Activated CD4-positive, alpha-beta T cell treated with anti-CD3 and anti-CD28 coated beads for 1 hour (primary cell): ENCODE data around the gene FOXC1.

ENCODE experiments used
- DNase-seq: peaks from one replicate; pipeline ENCODE4 v3.0.0-alpha.2; 2020

The FOXC1 gene

GRCh38 chr6:1600063-1600763, 9.5 kb upstream of the FOXC1 start:
- no peak for DNase-seq

GRCh38 chr6:1600764-1601157, 9.0 kb upstream of the FOXC1 start:
- no peak for DNase-seq

GRCh38 chr6:1601158-1602048, 8.3 kb upstream of the FOXC1 start:
- DNase-seq, result no peak

- no peak for DNase-seq
Observed at GRCh38 chr6:1602049-1602713, 7.5 kb upstream of the FOXC1 start.

GRCh38 chr6:1603708-1604107, 6.0 kb upstream of the FOXC1 start:
- no peak for DNase-seq

- DNase-seq, result peak; percentile 48
Observed at GRCh38 chr6:1604158-1605003, 5.3 kb upstream of the FOXC1 start.

GRCh38 chr6:1605004-1605892, 4.5 kb upstream of the FOXC1 start:
- no peak for DNase-seq

- DNase-seq, result no peak
Observed at GRCh38 chr6:1605893-1606779, 3.6 kb upstream of the FOXC1 start.

- no peak for DNase-seq
Observed at GRCh38 chr6:1606780-1607515, 2.8 kb upstream of the FOXC1 start.

- DNase-seq, result no peak
Observed at GRCh38 chr6:1607516-1608221, 2.0 kb upstream of the FOXC1 start.

GRCh38 chr6:1608222-1609040, 1.3 kb upstream of the FOXC1 start:
- DNase-seq, result no peak

GRCh38 chr6:1609041-1609647, 571 bp upstream of the FOXC1 start:
- no peak for DNase-seq

- no peak for DNase-seq
Observed at GRCh38 chr6:1610497-1611321, 994 bp downstream of the FOXC1 start.

GRCh38 chr6:1611322-1611571, 1.5 kb downstream of the FOXC1 start:
- DNase-seq, result no peak

GRCh38 chr6:1611572-1612298, 2.0 kb downstream of the FOXC1 start:
- no peak for DNase-seq

- DNase-seq, result no peak
Observed at GRCh38 chr6:1612299-1612973, 2.7 kb downstream of the FOXC1 start.
